ENCODE measurements around the gene TUBB.
A peak's percentile ranks its signal among the peaks of the same experiment; 100 is the strongest.

TUBB gene

GRCh38 chr6:30719791-30720737, at the start of gene TUBB:
TSS of gene TUBB (plus strand) at chr6:30720352. CDS start at chr6:30720507, 155 bp downstream.
- peak; percentile 97 for DNase-seq (ENCODE audit: low spot score)

GRCh38 chr6:30670760-30671527, 49.2 kb upstream of the TUBB start:
- no peak for DNase-seq (ENCODE audit: low spot score)

GRCh38 chr6:30672445-30673253, 47.5 kb upstream of the TUBB start, which contains the start of gene DHX16:
TSS of gene DHX16 (minus strand) at chr6:30673006. CDS start at chr6:30672841, 165 bp downstream.
- DNase-seq (ENCODE audit: low spot score): peak; percentile 97

- DNase-seq (ENCODE audit: low spot score): no peak
Observed at GRCh38 chr6:30676660-30677285, 43.4 kb upstream of the TUBB start.

- DNase-seq (ENCODE audit: low spot score): peak; percentile 92
Observed at GRCh38 chr6:30678964-30679726, 41.0 kb upstream of the TUBB start.

GRCh38 chr6:30679765-30680535, 40.2 kb upstream of the TUBB start:
- DNase-seq (ENCODE audit: low spot score): no peak

- DNase-seq (ENCODE audit: low spot score): no peak
Observed at GRCh38 chr6:30681766-30682142, 38.4 kb upstream of the TUBB start.

GRCh38 chr6:30682143-30683117, 37.7 kb upstream of the TUBB start:
- peak; percentile 95 for DNase-seq (ENCODE audit: low spot score)

GRCh38 chr6:30683183-30683979, 36.8 kb upstream of the TUBB start:
- DNase-seq (ENCODE audit: low spot score): no peak

GRCh38 chr6:30683980-30684338, 36.2 kb upstream of the TUBB start:
- DNase-seq (ENCODE audit: low spot score): no peak

- DNase-seq (ENCODE audit: low spot score): peak; percentile 60
Observed at GRCh38 chr6:30684386-30685156, 35.6 kb upstream of the TUBB start.

- DNase-seq (ENCODE audit: low spot score): no peak
Observed at GRCh38 chr6:30685157-30686008, 34.8 kb upstream of the TUBB start.

GRCh38 chr6:30686009-30686907, 33.9 kb upstream of the TUBB start, which contains the start of gene PPP1R18:
TSS of gene PPP1R18 (minus strand) at chr6:30686645. CDS start at chr6:30686018, 627 bp downstream.
- peak; percentile 84 for DNase-seq (ENCODE audit: low spot score)

- DNase-seq (ENCODE audit: low spot score): peak; percentile 80
Observed at GRCh38 chr6:30686908-30687658, 33.1 kb upstream of the TUBB start.

Measured in CD4-positive, alpha-beta T cell treated with Interleukin-2 at 100 ng/mL for 4 hours (primary cell).